Measurements from ENCODE around the gene RFXANK. TPM values are rescaled to one million over a fixed set of nuclear protein-coding genes. Genes with fewer than 3 reads are reported as not detected.

The RFXANK gene
- polyA plus RNA-seq, 2 of the 4 experiments (the other 2 are of a cell fraction): 23.4 to 30.6 TPM

- peak overlapping the region; percentile 45; the same call in 2 of the 3 replicates for H3K4me3 ChIP-seq
- no peak for FAIRE-seq
- POLR2A ChIA-PET: interaction anchor here (1.3 kb wide), 1 partner anchor 21 kb away, joined by 4 read pairs; the partner anchor contains the start of gene NR2C2AP
Observed at GRCh38 chr19:19224150-19224851, 32.2 kb downstream of the RFXANK start.

GRCh38 chr19:19224852-19225494 lies 32.9 kb downstream of the RFXANK start:
- Histone ChIP-seq H3K4me1 (0 out of 3 replicates have a peak, but pooled peaks cover 6% of the 10 kb centered on the region), H3K4me2 (peak overlapping the region; percentile 93), H3K4me3 (peak overlapping the region; percentile 45), H3K9me3 (no peaks in the 10 kb centered on the region), H3K27ac (peak overlapping the region; percentile 55 to 78)
- ATAC-seq: peak; percentile 93
- POLR2A ChIA-PET: interaction anchor here (1.3 kb wide), 1 partner anchor 22 kb away, joined by 4 read pairs; the partner anchor contains the start of gene NR2C2AP
- TF ChIP-seq HOXA7 (CRISPR knock-in tag; IDR thresholded peaks at IDR 0.05): no peak
- peak; percentile 45 to 48 for TF ChIP-seq RAD21 (conservative IDR thresholded peaks at IDR 0.05 in 1 of 2, IDR thresholded peaks at IDR 0.05 in 1 of 2)
- TF ChIP-seq, protein P1, sequence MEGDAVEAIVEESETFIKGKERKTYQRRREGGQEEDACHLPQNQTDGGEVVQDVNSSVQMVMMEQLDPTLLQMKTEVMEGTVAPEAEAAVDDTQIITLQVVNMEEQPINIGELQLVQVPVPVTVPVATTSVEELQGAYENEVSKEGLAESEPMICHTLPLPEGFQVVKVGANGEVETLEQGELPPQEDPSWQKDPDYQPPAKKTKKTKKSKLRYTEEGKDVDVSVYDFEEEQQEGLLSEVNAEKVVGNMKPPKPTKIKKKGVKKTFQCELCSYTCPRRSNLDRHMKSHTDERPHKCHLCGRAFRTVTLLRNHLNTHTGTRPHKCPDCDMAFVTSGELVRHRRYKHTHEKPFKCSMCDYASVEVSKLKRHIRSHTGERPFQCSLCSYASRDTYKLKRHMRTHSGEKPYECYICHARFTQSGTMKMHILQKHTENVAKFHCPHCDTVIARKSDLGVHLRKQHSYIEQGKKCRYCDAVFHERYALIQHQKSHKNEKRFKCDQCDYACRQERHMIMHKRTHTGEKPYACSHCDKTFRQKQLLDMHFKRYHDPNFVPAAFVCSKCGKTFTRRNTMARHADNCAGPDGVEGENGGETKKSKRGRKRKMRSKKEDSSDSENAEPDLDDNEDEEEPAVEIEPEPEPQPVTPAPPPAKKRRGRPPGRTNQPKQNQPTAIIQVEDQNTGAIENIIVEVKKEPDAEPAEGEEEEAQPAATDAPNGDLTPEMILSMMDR (IDR thresholded peaks at IDR 0.05): peak; percentile 67
- TF ChIP-seq FOSB (CRISPR knock-in tag; IDR thresholded peaks at IDR 0.05): no peak
- TF ChIP-seq MAZ (IDR thresholded peaks at IDR 0.05; ENCODE audit: borderline replicate concordance, low read depth, low read length): no peak
- TF ChIP-seq, protein P2, sequence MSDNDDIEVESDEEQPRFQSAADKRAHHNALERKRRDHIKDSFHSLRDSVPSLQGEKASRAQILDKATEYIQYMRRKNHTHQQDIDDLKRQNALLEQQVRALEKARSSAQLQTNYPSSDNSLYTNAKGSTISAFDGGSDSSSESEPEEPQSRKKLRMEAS (IDR thresholded peaks at IDR 0.05): peak; percentile 84
- peak; percentile 51 for TF ChIP-seq SMC3 (IDR thresholded peaks at IDR 0.05)
- TF ChIP-seq E2F6 (IDR thresholded peaks at IDR 0.05; ENCODE audit: borderline replicate concordance, low read depth): peak; percentile 85
- TF ChIP-seq KDM1A (IDR thresholded peaks at IDR 0.05; ENCODE audit: low read depth): no peak
- DNase-seq (ENCODE audit: low read depth in 1 of 2, low spot score in 1 of 2): peak; percentile 84 to 92
- 0% methylated on average over 21 of the region's 59 CpGs for WGBS (ENCODE audit: missing lambda C conversion rate)
- CTCF ChIA-PET: interaction anchor here (0.6 to 2.2 kb wide), 17 partner anchors 9 to 151 kb away, joined by 3 to 13 read pairs (median 4); partner anchors contain the start of genes NCAN and NR2C2AP
- FAIRE-seq: no peak

More at GRCh38 chr19:19224150-19224851, 32.2 kb downstream of the RFXANK start:
- no peaks in the 10 kb centered on the region for H3K9me3 ChIP-seq
- peak overlapping the region in 1 of 2 experiments; percentile 78; a peak in 3 of 6 replicates for H3K27ac ChIP-seq
- H3K4me1 ChIP-seq: 0 out of 3 replicates have a peak, but pooled peaks cover 6% of the 10 kb centered on the region
- DNase-seq (ENCODE audit: low read depth in 1 of 2, low spot score in 1 of 2) (no peak), ATAC-seq (no peak; a peak in 2 of 6 replicates)
- 86% methylated on average over 12 of the region's 17 CpGs for WGBS (ENCODE audit: missing lambda C conversion rate)
- CTCF ChIA-PET: interaction anchor here (1.0 to 2.2 kb wide), 10 partner anchors 9 to 151 kb away, joined by 3 to 13 read pairs (median 4); partner anchors contain the start of genes NCAN and NR2C2AP
- peak overlapping the region; percentile 93 for H3K4me2 ChIP-seq
- no peak for TF ChIP-seq HOXA7 (CRISPR knock-in tag; IDR thresholded peaks at IDR 0.05)
- TF ChIP-seq RCOR1 (IDR thresholded peaks at IDR 0.05; ENCODE audit: low read depth, low read length): no peak
- TF ChIP-seq ATOH8 (CRISPR knock-in tag; IDR thresholded peaks at IDR 0.05; ENCODE audit: low read depth): no peak
- no peak for TF ChIP-seq NFE2L2 (conservative IDR thresholded peaks at IDR 0.05; ENCODE audit: low read length)
- TF ChIP-seq KDM5A (IDR thresholded peaks at IDR 0.05): no peak
- no peak for TF ChIP-seq FOSB (CRISPR knock-in tag; IDR thresholded peaks at IDR 0.05)

GRCh38 chr19:19226204-19226603 lies 34.1 kb downstream of the RFXANK start:
- Histone ChIP-seq H3K9me3 (no peaks in the 10 kb centered on the region), H3K27ac (no peak overlapping the region), H3K4me2 (no peak overlapping the region), H3K4me3 (no peak overlapping the region), H3K4me1 (0 out of 3 replicates have a peak, but pooled peaks cover 6% of the 10 kb centered on the region)
- ChIA-PET CTCF (interaction anchor here (1.3 to 2.2 kb wide), 4 partner anchors 8 to 121 kb away, joined by 4 to 13 read pairs (median 8); partner anchors contain the start of gene NCAN), POLR2A (no interaction called here)
- ATAC-seq (no peak), FAIRE-seq (no peak), DNase-seq (ENCODE audit: low read depth in 1 of 2, low spot score in 1 of 2) (no peak)
- 69% methylated on average over 5 of the region's 5 CpGs for WGBS (ENCODE audit: missing lambda C conversion rate)
- no peak for TF ChIP-seq HMGXB4 (CRISPR knock-in tag; IDR thresholded peaks at IDR 0.05; ENCODE audit: borderline replicate concordance)
- TF ChIP-seq MYC (IDR thresholded peaks at IDR 0.05; ENCODE audit: borderline replicate concordance, low read length): no peak
- TF ChIP-seq ZC3H11A (IDR thresholded peaks at IDR 0.05): no peak
- TF ChIP-seq BHLHE40 (IDR thresholded peaks at IDR 0.05; ENCODE audit: low read depth, low read length): no peak
- TF ChIP-seq, protein P3, sequence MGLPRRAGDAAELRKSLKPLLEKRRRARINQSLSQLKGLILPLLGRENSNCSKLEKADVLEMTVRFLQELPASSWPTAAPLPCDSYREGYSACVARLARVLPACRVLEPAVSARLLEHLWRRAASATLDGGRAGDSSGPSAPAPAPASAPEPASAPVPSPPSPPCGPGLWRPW (IDR thresholded peaks at IDR 0.05): no peak
- no peak for TF ChIP-seq EP300 (IDR thresholded peaks at IDR 0.05)
- no peak for TF ChIP-seq GATA3 (IDR thresholded peaks at IDR 0.05; ENCODE audit: borderline replicate concordance)
- no peak for TF ChIP-seq ZSCAN20 (CRISPR knock-in tag; IDR thresholded peaks at IDR 0.05)
- TF ChIP-seq CBX2 (IDR thresholded peaks at IDR 0.05; ENCODE audit: borderline replicate concordance, low read depth): no peak
- TF ChIP-seq SMC3 (IDR thresholded peaks at IDR 0.05): no peak
- TF ChIP-seq RCOR1 (IDR thresholded peaks at IDR 0.05; ENCODE audit: low read depth, low read length): no peak
- no peak for TF ChIP-seq TFCP2L1 (CRISPR knock-in tag; IDR thresholded peaks at IDR 0.05)
- TF ChIP-seq NFE2L2 (conservative IDR thresholded peaks at IDR 0.05; ENCODE audit: low read length): no peak
- TF ChIP-seq EHMT2 (IDR thresholded peaks at IDR 0.05; ENCODE audit: low read depth): no peak
- TF ChIP-seq RFX5 (IDR thresholded peaks at IDR 0.05): no peak
- no peak for TF ChIP-seq KDM1A (IDR thresholded peaks at IDR 0.05; ENCODE audit: low read depth)
